CD4-positive, alpha-beta T cell treated with Interleukin-2 at 100 ng/mL for 4 hours (primary cell): ENCODE data around the gene RAB33B.
"Not testable (repeated sequence)": the region's sequence is repeated elsewhere in the genome, so short reads cannot be mapped to it uniquely, and the experiment has no call there.

ENCODE experiments used
- DNase-seq: peaks from one replicate; pipeline ENCODE4 v3.0.0-alpha.2; 2020; ENCODE audit warnings: low spot score

Gene RAB33B

GRCh38 chr4:139464512-139464911 is 10.6 kb downstream of the RAB33B start:
- not testable (repeated sequence) for DNase-seq

DNA sequence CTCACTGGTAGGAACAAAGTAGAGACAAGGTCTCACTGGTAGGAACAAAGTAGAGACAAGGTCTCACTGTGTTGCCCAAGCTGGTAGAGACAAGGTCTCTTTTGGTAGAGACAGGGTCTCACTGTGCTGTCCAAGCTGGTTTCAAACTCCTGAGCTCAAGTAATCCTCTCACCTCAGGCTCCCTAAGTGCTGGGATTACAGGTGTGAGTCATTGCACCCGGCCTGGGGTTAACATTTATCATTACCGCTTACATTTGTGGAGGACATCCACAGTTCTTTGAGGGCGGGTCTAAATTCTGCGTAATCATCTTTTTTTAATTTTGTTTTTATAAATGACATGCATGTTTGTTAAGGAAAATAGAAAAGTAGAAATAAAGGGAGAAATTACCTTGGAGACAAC is 12.0 kb downstream of the RAB33B start:
- DNase-seq: no peak

- DNase-seq: not testable (repeated sequence)
Measured at GRCh38 chr4:139468756-139469155, 14.8 kb downstream of the RAB33B start.

DNA sequence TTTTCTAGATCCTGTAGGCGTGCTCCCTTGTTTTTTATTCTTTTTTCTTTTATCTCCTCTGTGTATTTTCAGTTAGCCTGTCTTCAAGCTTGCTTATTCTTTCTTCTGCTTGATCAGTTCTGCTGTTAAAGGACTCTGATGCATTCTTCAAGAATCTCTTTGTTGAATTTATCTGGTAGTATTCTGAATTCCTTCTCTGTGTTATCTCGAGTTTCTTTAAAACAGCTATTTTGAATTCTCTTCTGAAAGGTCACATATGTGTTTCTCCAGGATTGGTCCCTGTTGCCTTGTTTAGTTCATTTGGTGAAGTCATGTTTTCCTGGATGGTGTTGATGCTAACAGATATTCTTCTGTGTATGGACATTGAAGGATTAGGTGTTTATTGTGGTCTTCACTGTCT is 15.3 kb downstream of the RAB33B start:
- DNase-seq: no peak

- no peak for DNase-seq
Measured at GRCh38 chr4:139469869-139470268, 15.9 kb downstream of the RAB33B start.

DNA sequence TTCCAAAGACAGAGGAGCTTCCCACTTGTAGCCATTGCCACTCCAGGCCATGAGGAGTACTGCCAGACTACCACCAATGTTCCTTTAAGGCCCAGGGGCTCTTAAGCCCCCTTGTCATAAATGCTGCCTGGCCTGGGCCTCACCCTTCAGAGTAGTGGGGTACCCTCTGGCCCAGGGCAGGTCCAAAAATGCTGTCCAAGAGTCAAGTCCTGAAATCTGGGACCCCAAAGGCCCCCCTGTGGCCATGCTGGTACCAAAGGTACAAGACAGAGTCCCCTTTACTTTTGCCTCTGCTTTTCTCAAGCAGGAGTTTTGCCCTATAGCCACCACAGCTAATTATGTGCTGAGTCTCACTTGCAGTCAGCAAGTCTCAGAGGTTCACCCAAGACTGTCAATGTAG is 16.4 kb downstream of the RAB33B start:
- no peak for DNase-seq

DNA sequence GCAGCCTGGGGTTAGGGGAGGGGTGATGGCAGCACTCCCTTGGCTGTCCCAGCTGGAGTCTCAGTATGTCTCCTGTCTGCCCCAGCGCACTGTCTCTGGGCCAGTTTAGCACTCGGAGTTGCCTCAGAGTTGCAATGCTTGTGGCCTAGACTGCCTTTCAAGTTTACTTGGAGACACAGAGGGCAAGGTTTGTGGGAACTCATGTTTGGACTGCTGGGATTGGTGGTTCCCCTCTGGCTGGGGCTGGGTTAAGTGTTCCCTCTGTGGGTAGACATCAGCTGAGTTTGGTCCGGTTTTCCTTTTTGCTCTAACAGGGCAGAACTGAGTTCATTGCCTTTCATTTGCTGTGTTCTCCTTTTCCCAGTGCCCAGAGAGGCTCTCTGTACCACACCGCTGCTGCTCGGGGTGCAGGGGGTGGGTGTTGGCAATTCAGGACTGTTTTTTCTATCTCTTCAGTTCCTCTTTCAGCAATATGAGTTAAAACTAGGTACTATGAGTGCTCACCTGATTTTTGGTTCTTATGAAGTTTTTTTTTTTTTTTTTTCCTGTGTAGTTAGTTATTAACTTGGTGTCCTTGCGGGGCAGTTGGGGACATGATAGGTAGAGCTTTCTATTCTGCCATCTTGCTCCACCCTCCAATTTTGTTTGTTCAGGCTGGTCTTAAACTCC is 17.2 kb downstream of the RAB33B start:
- DNase-seq: no peak

DNA sequence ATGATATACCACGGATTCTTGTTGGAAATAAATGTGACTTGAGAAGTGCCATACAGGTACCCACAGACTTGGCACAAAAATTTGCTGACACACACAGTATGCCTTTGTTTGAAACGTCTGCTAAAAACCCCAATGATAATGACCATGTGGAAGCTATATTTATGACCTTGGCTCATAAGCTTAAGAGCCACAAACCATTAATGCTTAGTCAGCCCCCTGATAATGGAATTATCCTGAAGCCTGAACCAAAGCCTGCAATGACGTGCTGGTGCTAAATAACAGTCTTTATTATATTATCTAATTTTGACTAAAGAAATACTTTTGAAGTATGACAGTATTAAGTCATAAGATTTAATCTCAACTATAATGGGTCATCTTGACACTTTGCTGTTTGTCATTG is 18.9 kb downstream of the RAB33B start:
- no peak for DNase-seq

- no peak for DNase-seq
Measured at GRCh38 chr4:139476363-139476762, 22.4 kb downstream of the RAB33B start.

DNA sequence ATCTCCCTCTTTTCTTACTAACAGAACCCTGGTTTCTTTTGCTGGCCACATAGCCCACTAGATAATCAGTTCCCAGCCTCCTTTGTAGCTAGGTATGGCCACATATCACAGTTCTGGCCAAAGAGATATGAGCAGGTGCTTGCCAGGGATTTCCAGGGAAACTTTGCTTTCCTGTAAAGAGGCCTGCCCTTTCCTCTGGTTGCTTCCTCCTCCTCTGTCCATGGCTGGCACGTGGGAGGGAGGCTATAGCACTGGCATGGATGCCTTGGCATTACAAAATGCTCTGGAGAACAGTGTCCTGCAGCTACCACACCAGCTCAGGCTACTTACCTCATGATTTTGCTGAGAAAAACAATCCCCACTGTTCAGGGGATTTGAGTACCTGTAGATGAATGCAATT is 27.5 kb downstream of the RAB33B start:
- no peak for DNase-seq

GRCh38 chr4:139483000-139483399 is 29.1 kb downstream of the RAB33B start:
- no peak for DNase-seq

DNA sequence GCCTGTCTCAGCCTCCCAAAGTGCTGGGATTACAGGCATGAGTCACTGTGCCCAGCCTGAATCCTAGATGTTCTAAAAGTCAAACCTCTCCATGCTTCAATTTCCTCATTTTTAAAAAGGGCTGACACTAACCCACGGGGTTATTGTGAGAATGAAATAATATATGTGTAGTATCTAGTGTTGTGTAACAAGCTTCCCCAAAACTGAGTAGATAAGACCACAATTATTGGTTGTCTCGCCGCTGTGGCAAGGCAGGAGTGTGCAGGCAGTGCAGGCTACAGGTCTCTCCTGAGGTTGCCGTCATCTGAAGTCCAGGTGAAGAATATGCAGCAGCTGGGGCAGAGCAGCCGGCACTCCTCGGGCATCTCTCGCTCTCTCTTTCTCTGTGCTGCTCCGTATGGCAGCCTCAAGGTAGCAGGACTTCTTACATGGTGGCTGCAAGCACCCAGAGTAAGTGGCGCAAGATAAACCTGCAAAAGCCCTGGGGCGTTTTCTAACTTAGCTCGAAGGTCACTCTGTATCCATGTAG is 30.9 kb downstream of the RAB33B start:
- no peak for DNase-seq

- DNase-seq: no peak
Measured at GRCh38 chr4:139488442-139488841, 34.5 kb downstream of the RAB33B start.

GRCh38 chr4:139489638-139490037 is 35.7 kb downstream of the RAB33B start:
- DNase-seq: no peak

- no peak for DNase-seq
Measured at GRCh38 chr4:139492429-139492828, 38.5 kb downstream of the RAB33B start.

DNA sequence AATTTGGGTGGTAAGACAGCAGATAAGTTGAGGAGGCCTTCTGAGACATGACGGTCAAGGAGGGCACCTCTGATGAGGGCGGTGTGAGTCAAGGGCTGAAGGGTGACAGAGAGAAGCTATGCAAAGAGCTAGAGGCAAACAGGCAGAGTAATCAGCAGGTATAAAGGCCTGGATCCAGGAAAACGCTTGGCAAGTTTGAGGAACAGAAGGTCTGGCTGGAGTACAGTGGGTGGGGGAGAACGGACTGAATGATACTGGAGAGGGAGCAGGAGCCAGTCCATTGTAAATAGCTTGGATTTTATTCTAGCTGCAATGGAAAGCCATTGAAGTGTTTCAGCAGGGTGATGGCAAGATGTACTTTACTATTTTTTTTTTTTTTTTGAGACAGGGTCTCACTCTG is 39.3 kb downstream of the RAB33B start:
- DNase-seq: no peak

- no peak for DNase-seq
Measured at GRCh38 chr4:139499186-139499585, 45.3 kb downstream of the RAB33B start.

DNA sequence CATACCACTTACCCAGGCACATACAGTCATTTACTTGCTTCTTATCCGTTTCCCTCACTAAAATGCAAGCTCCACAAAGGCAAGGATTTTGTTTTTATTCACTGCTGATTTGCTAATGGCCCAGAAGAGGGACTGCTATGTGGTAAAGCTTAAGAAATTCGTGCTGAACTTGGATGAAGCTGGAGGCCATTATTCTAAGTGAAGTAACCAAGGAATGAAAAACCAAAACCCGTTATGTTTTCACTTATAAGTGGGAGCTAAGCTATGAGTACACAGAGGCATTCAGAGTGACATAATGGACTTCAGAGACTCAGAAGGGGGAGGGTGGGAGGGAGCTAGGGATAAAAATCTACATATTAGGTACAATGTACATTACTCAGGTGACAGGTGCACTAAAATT is 47.2 kb downstream of the RAB33B start:
- no peak for DNase-seq

GRCh38 chr4:139501527-139501926 is 47.6 kb downstream of the RAB33B start:
- DNase-seq: no peak

DNA sequence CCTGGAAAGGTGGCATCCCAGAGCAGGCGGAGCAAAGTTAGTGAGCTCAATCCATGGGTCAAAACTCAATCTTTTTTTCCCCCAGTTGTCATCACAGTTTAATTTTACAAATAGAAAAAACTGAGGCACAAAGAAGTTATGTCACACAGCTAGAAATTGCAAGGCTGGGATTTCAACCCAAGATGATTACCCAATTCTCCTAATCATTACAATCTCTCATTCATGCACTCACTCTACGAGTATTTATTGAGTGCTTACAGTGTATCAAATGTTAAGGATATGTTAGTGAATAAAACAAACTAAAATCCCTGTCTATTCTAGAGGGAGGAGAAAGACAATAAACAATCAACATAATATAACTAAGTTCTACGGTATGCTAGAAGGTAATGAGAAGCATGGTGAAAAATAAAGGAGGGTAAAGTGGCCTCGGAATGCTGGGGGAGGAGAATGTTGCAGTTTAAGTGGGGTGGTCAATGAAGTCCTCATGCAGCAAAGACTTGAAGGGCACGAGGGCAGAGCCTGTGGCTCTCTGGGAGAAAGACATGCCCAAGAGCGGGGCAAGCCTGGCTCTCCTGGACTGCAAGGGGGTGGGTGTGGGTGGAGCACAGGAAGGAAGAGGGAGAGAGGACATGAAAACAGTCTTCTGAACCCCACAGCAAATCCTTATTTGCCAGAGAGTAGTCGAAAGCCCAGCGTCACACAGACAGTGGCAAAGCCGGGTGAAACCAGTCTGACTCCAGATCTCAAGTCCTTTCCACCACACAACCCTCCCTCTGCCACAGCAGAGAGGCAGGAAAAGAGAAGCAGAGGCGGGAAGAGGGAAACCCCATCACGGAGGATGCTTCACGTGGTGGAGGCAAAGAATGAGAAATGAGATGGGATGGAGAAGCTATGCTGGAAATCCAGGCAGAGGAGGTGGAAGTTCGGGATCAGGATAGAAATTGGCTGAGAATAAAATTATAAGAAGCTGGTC is 48.3 kb downstream of the RAB33B start:
- DNase-seq: no peak

- no peak for DNase-seq
Measured at GRCh38 chr4:139503622-139504166, 49.8 kb downstream of the RAB33B start.

GRCh38 chr4:139506774-139507173 is 52.9 kb downstream of the RAB33B start:
- no peak for DNase-seq
